Measurements from ENCODE around the gene MECR. TPM values are rescaled to one million over a fixed set of nuclear protein-coding genes. Genes with fewer than 3 reads are reported as not detected.
A peak's percentile ranks its signal among the peaks of the same experiment; 100 is the strongest.
"Not testable (repeated sequence)": the region's sequence is repeated elsewhere in the genome, so short reads cannot be mapped to it uniquely, and the experiment has no call there.

MECR gene
- total and polyA plus RNA-seq, 11 donors = 19.6 to 37.4 (median 33.1) TPM

DNA sequence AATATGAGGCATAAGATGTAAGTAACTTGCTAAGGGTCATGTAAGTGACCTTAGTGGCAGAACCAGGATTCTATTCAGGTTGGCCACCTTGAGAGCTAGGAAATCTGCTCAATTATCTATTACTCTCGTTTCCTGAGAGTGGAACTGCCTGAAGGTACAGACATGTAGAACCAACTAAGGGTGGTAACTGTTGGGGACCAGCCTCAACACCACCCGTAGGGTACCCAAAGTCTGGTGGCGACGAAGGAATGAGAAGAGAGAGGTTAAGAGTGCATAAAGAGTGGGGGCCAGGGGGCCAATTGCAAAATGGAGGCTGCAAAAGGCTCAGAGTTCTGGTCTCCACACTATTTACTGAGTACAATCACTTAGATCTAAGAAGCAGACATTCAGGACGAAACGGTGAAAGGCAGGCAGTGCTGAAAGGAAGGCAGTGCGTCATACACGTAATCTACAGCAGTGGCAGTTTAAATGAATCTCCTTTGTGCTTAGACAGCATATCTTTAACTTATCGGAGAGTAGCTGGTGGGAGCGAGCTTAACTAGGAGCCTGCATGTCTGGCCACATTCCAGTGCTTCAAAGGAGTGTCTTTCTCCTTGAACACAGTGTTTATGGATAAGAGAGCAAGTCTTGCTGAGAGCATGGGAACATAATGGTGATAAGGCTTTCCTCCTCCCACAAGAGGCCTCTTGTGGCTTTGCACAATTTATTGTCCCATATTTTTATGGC is 74.0 kb downstream of the MECR start:
- ATAC-seq = peak in 3 of 4 donors; percentile 42 to 73 (median 67)
- intact Hi-C loops (cut with DNase I) = no loop called here
- H3K27ac ChIP-seq = peak overlapping the region in 10 of 12 donors; percentile 5 to 70 (median 42)

DNA sequence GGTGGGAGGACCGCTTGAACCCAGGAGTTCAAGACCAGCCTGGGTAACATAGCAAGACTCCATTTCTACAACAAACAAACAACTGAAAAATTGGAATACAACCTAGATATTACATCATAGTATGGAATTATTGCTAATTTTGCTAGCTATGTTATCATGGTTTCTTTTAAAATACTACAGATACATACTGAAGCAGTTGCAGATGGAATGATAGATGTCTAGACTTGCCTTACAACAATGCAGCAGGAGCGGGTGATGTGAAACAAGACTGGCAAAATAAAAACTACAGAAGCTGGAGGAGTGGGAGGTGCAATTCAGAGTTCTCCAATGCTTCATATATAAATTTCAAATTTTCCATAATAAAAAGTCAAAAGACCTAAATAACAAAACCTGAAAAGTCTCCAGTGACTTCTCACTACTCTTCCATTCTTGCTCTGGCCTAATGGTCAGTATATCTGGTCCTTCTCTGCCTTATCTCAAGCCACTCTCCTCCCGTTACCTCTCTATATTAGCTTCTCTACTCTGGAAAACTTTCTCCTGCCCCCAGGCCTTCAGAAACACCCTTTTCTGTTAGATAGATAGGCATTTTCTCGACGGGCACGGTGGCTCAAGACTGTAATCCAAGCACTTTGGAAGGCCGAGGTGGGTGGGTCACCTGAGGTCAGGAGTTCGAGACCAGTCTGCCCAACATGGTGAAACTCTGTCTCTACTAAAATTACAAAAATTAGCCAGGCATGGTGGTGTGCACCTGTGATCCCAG is 78.5 kb downstream of the MECR start:
- Histone ChIP-seq H3K27ac (no peak overlapping the region), H3K9me3 (no peaks in the 10 kb centered on the region), H3K4me3 (no peak overlapping the region), H3K27me3 (no peaks in the 10 kb centered on the region), H3K36me3 (peaks cover 14 to 100% (median 98%) of the 10 kb centered on the region in 9 donors), H3K4me1 (peaks cover 3 to 16% (median 13%) of the 10 kb centered on the region in 12 donors)
- DNase-seq (no peak), ATAC-seq (no peak)
- intact Hi-C loops (cut with DNase I) = no loop called here
- TF ChIP-seq, protein P1, sequence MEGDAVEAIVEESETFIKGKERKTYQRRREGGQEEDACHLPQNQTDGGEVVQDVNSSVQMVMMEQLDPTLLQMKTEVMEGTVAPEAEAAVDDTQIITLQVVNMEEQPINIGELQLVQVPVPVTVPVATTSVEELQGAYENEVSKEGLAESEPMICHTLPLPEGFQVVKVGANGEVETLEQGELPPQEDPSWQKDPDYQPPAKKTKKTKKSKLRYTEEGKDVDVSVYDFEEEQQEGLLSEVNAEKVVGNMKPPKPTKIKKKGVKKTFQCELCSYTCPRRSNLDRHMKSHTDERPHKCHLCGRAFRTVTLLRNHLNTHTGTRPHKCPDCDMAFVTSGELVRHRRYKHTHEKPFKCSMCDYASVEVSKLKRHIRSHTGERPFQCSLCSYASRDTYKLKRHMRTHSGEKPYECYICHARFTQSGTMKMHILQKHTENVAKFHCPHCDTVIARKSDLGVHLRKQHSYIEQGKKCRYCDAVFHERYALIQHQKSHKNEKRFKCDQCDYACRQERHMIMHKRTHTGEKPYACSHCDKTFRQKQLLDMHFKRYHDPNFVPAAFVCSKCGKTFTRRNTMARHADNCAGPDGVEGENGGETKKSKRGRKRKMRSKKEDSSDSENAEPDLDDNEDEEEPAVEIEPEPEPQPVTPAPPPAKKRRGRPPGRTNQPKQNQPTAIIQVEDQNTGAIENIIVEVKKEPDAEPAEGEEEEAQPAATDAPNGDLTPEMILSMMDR (IDR thresholded peaks at IDR 0.05) = no peak
- no peak for TF ChIP-seq POLR2A (IDR thresholded peaks at IDR 0.05)
- WGBS, 4 donors = 80 to 84% (median 81%) methylated on average over 8 of the region's 8 CpGs

More for the DNA sequence above, 74.0 kb downstream of the MECR start:
- peaks cover 4 to 100% (median 89%) of the 10 kb centered on the region in 9 donors for H3K36me3 ChIP-seq
- H3K27me3 ChIP-seq = no peaks in the 10 kb centered on the region
- TF ChIP-seq, protein P1 (IDR thresholded peaks at IDR 0.05) = no peak
- peaks cover 5 to 44% (median 27%) of the 10 kb centered on the region in 12 donors for H3K4me1 ChIP-seq
- H3K9me3 ChIP-seq = no peaks in the 10 kb centered on the region
- no peak for DNase-seq
- no peak overlapping the region for H3K4me3 ChIP-seq
- 20 to 34% (median 23%) methylated on average over 10 of the region's 10 CpGs for WGBS, 4 donors

DNA sequence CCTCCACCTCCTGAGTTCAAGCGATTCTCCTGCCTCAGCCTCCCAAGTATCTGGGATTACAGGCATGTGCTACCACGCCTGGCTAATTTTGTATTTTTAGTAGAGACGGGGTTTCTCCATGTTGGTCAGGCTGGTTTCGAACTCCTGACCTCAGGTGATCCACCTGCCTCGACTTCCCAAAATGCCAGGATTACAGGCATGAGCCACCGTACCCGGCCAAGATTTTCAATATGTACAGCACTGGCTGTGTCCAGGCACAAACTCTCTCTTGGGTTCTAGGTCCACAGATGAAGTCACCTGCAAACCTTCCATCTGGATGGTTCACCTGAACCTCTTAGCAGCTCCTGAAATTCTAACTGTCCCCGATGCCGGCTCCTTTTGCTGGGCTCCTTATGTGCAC is 80.4 kb downstream of the MECR start:
- H3K27me3 ChIP-seq; H3K27ac ChIP-seq; DNase-seq; H3K9me3 ChIP-seq; H3K4me3 ChIP-seq; H3K4me1 ChIP-seq; ATAC-seq; intact Hi-C loops (cut with DNase I): not testable (repeated sequence)
- peaks cover 14 to 100% (median 98%) of the 10 kb centered on the region in 9 donors for H3K36me3 ChIP-seq
- 95 to 98% (median 97%) methylated on average over 9 of the region's 9 CpGs for WGBS, 4 donors

DNA sequence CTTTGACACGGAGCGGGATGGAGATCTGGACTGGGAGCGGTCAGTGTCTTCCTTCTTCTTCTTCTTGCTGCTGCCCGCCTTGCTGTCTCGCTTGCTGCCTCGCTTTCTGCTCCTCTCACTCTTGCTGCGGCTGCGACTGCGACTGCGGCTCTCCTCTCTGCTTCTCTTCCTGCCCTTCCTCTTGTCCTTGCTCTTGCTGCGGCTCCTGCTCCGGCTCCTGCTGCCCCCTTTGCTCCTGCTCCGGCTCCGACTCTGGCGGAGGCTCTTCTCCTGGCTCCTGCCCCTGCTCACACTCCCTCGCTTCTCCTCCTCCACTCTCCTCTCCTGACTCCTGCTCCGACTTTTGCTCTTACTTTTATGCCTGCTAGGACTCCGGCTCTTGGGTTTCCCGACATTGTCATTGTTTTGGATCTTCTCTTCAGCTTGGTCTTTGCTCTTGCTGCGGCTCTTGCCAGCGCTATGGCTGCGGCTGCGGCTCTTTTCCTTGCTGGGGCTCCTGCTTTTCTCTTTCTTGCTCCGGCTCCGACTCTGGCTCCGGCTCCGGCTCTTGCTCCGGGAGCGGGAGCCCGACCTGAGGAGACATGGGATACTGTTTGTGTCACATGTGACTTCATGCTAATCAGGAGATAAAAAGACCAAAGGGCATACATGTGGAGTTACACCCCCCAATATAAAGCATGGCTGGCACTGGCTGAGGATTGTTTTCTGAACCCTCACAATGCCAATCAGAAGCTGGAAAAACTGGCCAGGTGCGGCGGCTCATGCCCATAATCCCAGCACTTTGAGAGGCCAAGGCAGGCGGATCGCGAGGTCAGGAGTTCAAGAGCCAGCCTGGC is 81.9 kb downstream of the MECR start:
- DNase-seq (no peak), ATAC-seq (no peak)
- H3K9me3 ChIP-seq = no peaks in the 10 kb centered on the region
- peaks cover 14 to 95% (median 86%) of the 10 kb centered on the region in 9 donors for H3K36me3 ChIP-seq
- no peak overlapping the region for H3K4me3 ChIP-seq
- no peak overlapping the region for H3K27ac ChIP-seq
- H3K27me3 ChIP-seq = no peaks in the 10 kb centered on the region
- intact Hi-C loops (cut with DNase I) = no loop called here
- WGBS, 4 donors = 95% methylated on average over 35 of the region's 35 CpGs
- no peak for TF ChIP-seq POLR2A (IDR thresholded peaks at IDR 0.05)
- TF ChIP-seq, protein P1 (IDR thresholded peaks at IDR 0.05) = no peak
- peaks cover 0 to 6% (median 0%) of the 10 kb centered on the region in 12 donors for H3K4me1 ChIP-seq
